K562 (cell line): Measurements from ENCODE around the gene EXTL1. TPM values are rescaled to one million over a fixed set of nuclear protein-coding genes. Genes with fewer than 3 reads are reported as not detected.

Experiments
- ATF7 ChIP-seq: fragments of 450-650 bp; IDR thresholded peaks from 2 replicates; pipeline ENCODE4 v1.7.1; 2014; ENCODE audit warnings: mild to moderate bottlenecking, moderate library complexity
- BHLHE40 ChIP-seq: IDR thresholded peaks from 2 replicates; pipeline ENCODE4 v1.6.1; 2011; ENCODE audit warnings: low read length, improper control_type of control experiment
- CAMTA2 ChIP-seq: fragments of 250-450 bp; sonication (Bioruptor Pico); conservative IDR thresholded peaks from 2 replicates; pipeline ENCODE4 v1.5.1; 2022
- CREM ChIP-seq: IDR thresholded peaks from 2 replicates; pipeline ENCODE4 v1.6.1; 2014; ENCODE audit warnings: antibody characterized with exemption, low read depth
- DDX20 ChIP-seq: fragments of 450-650 bp; IDR thresholded peaks from 2 replicates; pipeline ENCODE4 v1.6.1; 2016; ENCODE audit warnings: missing genetic modification characterization, low read depth, mild to moderate bottlenecking, missing compliant biosample characterization, moderate library complexity
- DLX4 ChIP-seq: fragments of 250-450 bp; sonication (Bioruptor Pico); IDR thresholded peaks from 2 replicates; pipeline ENCODE4 v1.6.1; 2021; ENCODE audit warnings: mild to moderate bottlenecking
- ETS1 ChIP-seq: conservative IDR thresholded peaks from 2 replicates; pipeline ENCODE4 v1.6.1; 2011; ENCODE audit warnings: low read depth, mild to moderate bottlenecking, low read length; ENCODE audit not compliant: control insufficient read depth
- GATA2 ChIP-seq: sonication (generic); formaldehyde crosslinking; IDR thresholded peaks from 2 replicates; pipeline ENCODE4 v1.4.0; 2020; ENCODE audit warnings: mild to moderate bottlenecking, missing genetic modification reagents
- KAT7 ChIP-seq: sonication (generic); formaldehyde crosslinking; IDR thresholded peaks from 2 replicates; pipeline ENCODE4 v1.8.0; 2022; ENCODE audit warnings: missing genetic modification reagents, mild to moderate bottlenecking, borderline replicate concordance
- NKRF ChIP-seq: fragments of 450-650 bp; IDR thresholded peaks from 2 replicates; pipeline ENCODE4 v1.6.1; 2016; ENCODE audit warnings: borderline replicate concordance
- RAD51 ChIP-seq: fragments of 450-650 bp; IDR thresholded peaks from 2 replicates; pipeline ENCODE4 v1.7.1; 2016; ENCODE audit warnings: low read depth, mild to moderate bottlenecking, borderline replicate concordance
- SNAPC5 ChIP-seq: fragments of 250-450 bp; sonication (Bioruptor Pico); IDR thresholded peaks from 2 replicates; pipeline ENCODE4 v1.8.0; 2021; ENCODE audit warnings: moderate library complexity, mild to moderate bottlenecking, inconsistent platforms
- TCF3 ChIP-seq: sonication (generic); formaldehyde crosslinking; IDR thresholded peaks from 2 replicates; pipeline ENCODE4 v1.4.0; 2020; ENCODE audit warnings: mild to moderate bottlenecking, missing genetic modification reagents
- THRAP3 ChIP-seq: fragments of 450-650 bp; IDR thresholded peaks from 2 replicates; pipeline ENCODE4 v1.6.1; 2016; ENCODE audit warnings: mild to moderate bottlenecking, inconsistent platforms, borderline replicate concordance
- TSHZ1 ChIP-seq: fragments of 250-450 bp; sonication (Bioruptor Pico); IDR thresholded peaks from 2 replicates; pipeline ENCODE4 v1.4.0; 2020; ENCODE audit warnings: mild to moderate bottlenecking, moderate library complexity
- ZBTB43 ChIP-seq: sonication (generic); formaldehyde crosslinking; IDR thresholded peaks from 2 replicates; pipeline ENCODE4 v1.8.0; 2023; ENCODE audit warnings: mild to moderate bottlenecking, missing genetic modification reagents
- ZC3H4 ChIP-seq: sonication (generic); formaldehyde crosslinking; IDR thresholded peaks from 2 replicates; pipeline ENCODE4 v1.9.0; 2021; ENCODE audit warnings: missing genetic modification reagents, borderline replicate concordance
- ZFP1 ChIP-seq: fragments of 450-650 bp; formaldehyde crosslinking; IDR thresholded peaks from 2 replicates; pipeline ENCODE4 v1.4.0; 2020; ENCODE audit warnings: mild to moderate bottlenecking, mixed read lengths
- ZNF24 ChIP-seq: fragments of 450-650 bp; IDR thresholded peaks from 2 replicates; pipeline ENCODE4 v1.6.1; 2016
- ZNF668 ChIP-seq: fragments of 250-450 bp; sonication (Bioruptor Pico); IDR thresholded peaks from 2 replicates; pipeline ENCODE4 v1.8.0; 2022; ENCODE audit warnings: mild to moderate bottlenecking, inconsistent platforms
- polyA plus RNA-seq, 8 experiments: library from polyadenylated mRNA; depleted of rRNA in 4 of 8; stranded (reverse) in 5 of 8; unstranded in 3 of 8; fragments of >200 nt; fragmentation: Nextera tagmentation in 2 of 8; fragmentation: Illumina TruSeq in 1 of 8; extraction: Ambion mirVana in 2 of 8; extraction: Trizol in 1 of 8; gene quantifications; 2 replicates each; pipeline versions ENCODE4 v1.2.1 to v1.2.3, GENCODE V29; 2011 to 2014; ENCODE audit warnings: inconsistent platforms in 1 of 8, missing spikeins in 1 of 8
- total RNA-seq, 7 experiments: library from RNA; depleted of rRNA in 6 of 7; stranded (reverse); fragments of >200 nt in 6 of 7; fragmentation: Illumina TruSeq in 2 of 7; extraction: Trizol in 2 of 7; gene quantifications; 2 replicates each; pipeline versions ENCODE4 v1.2.1 to v1.2.3, GENCODE V29; 2011 to 2021; ENCODE audit warnings: low replicate concordance in 1 of 7

Gene EXTL1
- total and polyA plus RNA-seq, 9 of the 15 experiments (the other 6 are each of a cell fraction or from before 2014, with no cell fraction given) = 0.04 to 0.23 (median 0.08) TPM; not detected in 3

GRCh38 chr1:26035203-26035958, 13.8 kb downstream of the EXTL1 start (continued):
- no peak for TF ChIP-seq SNAPC5
- TF ChIP-seq KAT7 (CRISPR knock-in tag) = no peak; the same call in 1 of the 2 replicates
- peak; percentile 79; the same call in 1 of the 2 replicates for TF ChIP-seq NKRF
- no peak for TF ChIP-seq CAMTA2 (CRISPR knock-in tag)
- TF ChIP-seq RAD51 = no peak
- TF ChIP-seq GATA2 (CRISPR knock-in tag) = no peak
- TF ChIP-seq DLX4 (CRISPR knock-in tag) = no peak
- TF ChIP-seq ZC3H4 = no peak; the same call in 1 of the 2 replicates
- peak; percentile 31; the same call in 1 of the 2 replicates for TF ChIP-seq ZNF24
- TF ChIP-seq BHLHE40 = no peak
- peak; percentile 16; the same call in 1 of the 2 replicates for TF ChIP-seq TCF3 (CRISPR knock-in tag)
- no peak for TF ChIP-seq ZFP1 (CRISPR knock-in tag)
- TF ChIP-seq ZBTB43 (CRISPR knock-in tag) = peak; percentile 65; the same call in 1 of the 2 replicates
- peak; percentile 85 for TF ChIP-seq CREM
- TF ChIP-seq DDX20 = no peak
- no peak for TF ChIP-seq ZNF668 (CRISPR knock-in tag)
- TF ChIP-seq THRAP3 = no peak
- TF ChIP-seq ATF7 = peak; percentile 80
- TF ChIP-seq TSHZ1 (CRISPR knock-in tag) = no peak
- 0 out of 2 replicates have a peak, but pooled peaks have one; percentile 72 for TF ChIP-seq ETS1
